ENCODE data around the gene NUCKS1. TPM values are rescaled to one million over a fixed set of nuclear protein-coding genes. Genes with fewer than 3 reads are reported as not detected.

The NUCKS1 gene
- total RNA-seq, 1 experiment from 2014 or later = 427 TPM

DNA sequence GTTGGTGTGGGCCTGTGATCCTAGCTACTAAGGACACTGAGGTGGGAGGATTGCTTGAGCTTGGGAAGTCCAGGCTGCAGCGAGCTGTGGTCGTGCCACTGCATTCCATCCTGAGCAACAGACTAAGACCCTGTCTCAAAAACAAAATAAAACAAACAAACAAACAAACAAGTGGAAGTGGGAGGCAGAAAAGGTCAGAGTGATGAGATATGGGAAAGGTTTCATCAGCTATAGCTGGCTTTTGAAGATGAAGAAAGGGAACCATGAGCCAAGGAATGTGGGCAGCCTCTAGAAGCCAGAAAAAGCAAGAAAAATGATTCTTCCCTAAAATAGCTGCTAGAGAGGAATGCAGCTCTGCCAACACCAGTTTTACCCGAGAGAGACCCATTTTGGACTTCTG lies 10.6 kb upstream of the NUCKS1 start:
- no peak overlapping the region for H3K4ac ChIP-seq (ENCODE audit: low read depth, low read length)
- H3K27me3 ChIP-seq (ENCODE audit: insufficient read depth, low read length) = no peaks in the 10 kb centered on the region
- no peaks in the 10 kb centered on the region for H3K79me1 ChIP-seq (ENCODE audit: insufficient read depth, low read depth, low read length, poor library complexity, severe bottlenecking)
- no peak overlapping the region for H4K5ac ChIP-seq (ENCODE audit: insufficient read length, low read depth, low read length)
- no peak overlapping the region for H2AFZ ChIP-seq (ENCODE audit: low read length)
- H4K8ac ChIP-seq (replicated peaks; ENCODE audit: insufficient read length, low read depth, low read length) = no peak overlapping the region
- no peak overlapping the region for H3K56ac ChIP-seq (ENCODE audit: insufficient read length, low read depth, low read length)
- H3K23ac ChIP-seq (ENCODE audit: insufficient read length, low read depth, low read length) = no peak overlapping the region
- H3K27ac Mint-ChIP-seq = no peak overlapping the region; a peak in 1 of 7 replicates
- no peak overlapping the region for H2BK12ac ChIP-seq (ENCODE audit: insufficient read length, low read depth, low read length)
- H3K9me3 Mint-ChIP-seq = no peaks in the 10 kb centered on the region; a peak in 1 of 5 replicates
- no peak for DNase-seq
- H3K27me3 Mint-ChIP-seq (ENCODE audit: low read depth) = peaks cover 3% of the 10 kb centered on the region; the same call in 1 of the 2 replicates
- TF ChIP-seq CTCF (conservative IDR thresholded peaks at IDR 0.05) = no peak
- no peaks in the 10 kb centered on the region for H3K4me1 ChIP-seq (ENCODE audit: insufficient read depth, low read length)
- H3K27ac ChIP-seq (ENCODE audit: insufficient read length, low read depth, low read length) = no peak overlapping the region
- no peaks in the 10 kb centered on the region for H3K23me2 ChIP-seq (ENCODE audit: insufficient read length, low read depth, low read length, poor library complexity, severe bottlenecking)
- H2BK15ac ChIP-seq (ENCODE audit: low read depth, low read length) = no peak overlapping the region
- H3K14ac ChIP-seq (ENCODE audit: insufficient read depth, low read length) = no peak overlapping the region
- no peak overlapping the region for H3K4me2 ChIP-seq (ENCODE audit: insufficient read depth, insufficient read length, low read length)
- H3K18ac ChIP-seq (ENCODE audit: insufficient read length, low read depth, low read length) = no peak overlapping the region
- no peaks in the 10 kb centered on the region for H4K20me1 ChIP-seq (ENCODE audit: control insufficient read depth, insufficient read depth, insufficient read length)
- H3K79me2 ChIP-seq (ENCODE audit: insufficient read depth, low read length) = no peaks in the 10 kb centered on the region
- H3K9ac ChIP-seq (ENCODE audit: extremely low read depth, insufficient read length, low read length) = no peak overlapping the region
- H3K4me1 Mint-ChIP-seq = no peaks in the 10 kb centered on the region
- no peak overlapping the region for H2BK5ac ChIP-seq (ENCODE audit: insufficient read length, low read length)
- H2BK120ac ChIP-seq (ENCODE audit: low read depth, low read length, poor library complexity, severe bottlenecking) = no peak overlapping the region
- no peak overlapping the region for H3K4me3 Mint-ChIP-seq
- WGBS (ENCODE audit: extremely low coverage, insufficient read length, low lambda C conversion rate) = no CpG with 5 or more reads among the region's 3 CpGs
- H3K9me3 ChIP-seq (ENCODE audit: control insufficient read depth, low read depth, low read length) = no peaks in the 10 kb centered on the region
- H4K91ac ChIP-seq (ENCODE audit: insufficient read length, low read depth, low read length) = no peak overlapping the region
- no peak overlapping the region for H2BK20ac ChIP-seq (ENCODE audit: low read depth, low read length, poor library complexity, severe bottlenecking)
- no peaks in the 10 kb centered on the region for H3K36me3 Mint-ChIP-seq (ENCODE audit: insufficient read depth in 1 of 3, low read depth in 3 of 3)
- H2AK5ac ChIP-seq (ENCODE audit: insufficient read length, low read length) = no peak overlapping the region
- no peak overlapping the region for H3T11ph ChIP-seq (ENCODE audit: low read length)

Data from H9 (cell line).